Vagina (tissue), 2 donors: ENCODE data around the gene DNMT3A.

Experiments used
- CTCF ChIP-seq, 3 experiments: fragments of 450-650 bp in 2 of 3; fragments of 200-600 bp in 1 of 3; sonication (generic) in 1 of 3; IDR thresholded peaks; one replicate each; pipeline ENCODE4 v1.5.1; 2017 to 2019; ENCODE audit warnings: antibody characterized with exemption in 3 of 3, mild to moderate bottlenecking in 2 of 3, moderate library complexity in 2 of 3
- POLR2A ChIP-seq, 2 donors: fragments of 450-650 bp; IDR thresholded peaks; one replicate each; pipeline ENCODE4 v1.6.1; 2017; ENCODE audit warnings: antibody characterized with exemption in 2 of 2, mild to moderate bottlenecking in 2 of 2, moderate library complexity in 2 of 2

- TF ChIP-seq POLR2A (IDR thresholded peaks at IDR 0.05) (no peak), CTCF (IDR thresholded peaks at IDR 0.05) (no peak)
These were observed 107.7 kb downstream of the DNMT3A start for GRCh38 chr2:25233916-25234605.
